ENCODE measurements around the gene ACTL10.
A peak's percentile ranks its signal among the peaks of the same experiment; 100 is the strongest.

The ACTL10 gene

GRCh38 chr20:33684533-33685327, 18.0 kb downstream of the ACTL10 start:
- peak overlapping the region; percentile 92 for H3K4me3 ChIP-seq (ENCODE audit: low read depth, low read length)
- TF ChIP-seq POLR2A (IDR thresholded peaks at IDR 0.05; ENCODE audit: extremely low read depth, insufficient read length) (no peak), MYC (IDR thresholded peaks at IDR 0.05; ENCODE audit: low read depth, low read length) (no peak), MAX (IDR thresholded peaks at IDR 0.05; ENCODE audit: low read depth, low read length) (no peak), CTCF (IDR thresholded peaks at IDR 0.05; ENCODE audit: low read depth, low read length) (no peak)
- DNase-seq (ENCODE audit: low read depth), result peak; percentile 33

GRCh38 chr20:33685328-33686099, 18.8 kb downstream of the ACTL10 start:
- peak; percentile 88 for DNase-seq (ENCODE audit: low read depth)
- peak overlapping the region; percentile 92 for H3K4me3 ChIP-seq (ENCODE audit: low read depth, low read length)
- TF ChIP-seq MAX (IDR thresholded peaks at IDR 0.05; ENCODE audit: low read depth, low read length) (no peak), CTCF (IDR thresholded peaks at IDR 0.05; ENCODE audit: low read depth, low read length) (no peak), MYC (IDR thresholded peaks at IDR 0.05; ENCODE audit: low read depth, low read length) (no peak; the same call in 1 of the 2 replicates), POLR2A (IDR thresholded peaks at IDR 0.05; ENCODE audit: extremely low read depth, insufficient read length) (no peak)

- DNase-seq (ENCODE audit: low read depth), result peak; percentile 98
- TF ChIP-seq CTCF (IDR thresholded peaks at IDR 0.05; ENCODE audit: low read depth, low read length) (no peak), POLR2A (IDR thresholded peaks at IDR 0.05; ENCODE audit: extremely low read depth, insufficient read length) (peak; percentile 66), MAX (IDR thresholded peaks at IDR 0.05; ENCODE audit: low read depth, low read length) (peak; percentile 78), MYC (IDR thresholded peaks at IDR 0.05; ENCODE audit: low read depth, low read length) (peak; percentile 87)
- peak within 1 kb of the TSS; percentile 92 for H3K4me3 ChIP-seq (ENCODE audit: low read depth, low read length)
Observed at GRCh38 chr20:33686100-33686983, 19.6 kb downstream of the ACTL10 start, which contains the start of gene E2F1. E2F1 (minus strand) TSS chr20:33686385; CDS start chr20:33686264, 121 bp downstream.

- H3K4me3 ChIP-seq (ENCODE audit: low read depth, low read length), result peak overlapping the region; percentile 43
- TF ChIP-seq MYC (IDR thresholded peaks at IDR 0.05; ENCODE audit: low read depth, low read length), result no peak
- TF ChIP-seq POLR2A (IDR thresholded peaks at IDR 0.05; ENCODE audit: extremely low read depth, insufficient read length), result no peak
- TF ChIP-seq CTCF (IDR thresholded peaks at IDR 0.05; ENCODE audit: low read depth, low read length), result no peak
- TF ChIP-seq MAX (IDR thresholded peaks at IDR 0.05; ENCODE audit: low read depth, low read length), result no peak
- peak; percentile 31 for DNase-seq (ENCODE audit: low read depth)
Observed at GRCh38 chr20:33686984-33687366, 20.2 kb downstream of the ACTL10 start.

- no peak; the same call in 1 of the 2 replicates for TF ChIP-seq MYC (IDR thresholded peaks at IDR 0.05; ENCODE audit: low read depth, low read length)
- peak; percentile 92 for TF ChIP-seq MAX (IDR thresholded peaks at IDR 0.05; ENCODE audit: low read depth, low read length)
- TF ChIP-seq POLR2A (IDR thresholded peaks at IDR 0.05; ENCODE audit: extremely low read depth, insufficient read length), result no peak
- H3K4me3 ChIP-seq (ENCODE audit: low read depth, low read length), result no peak overlapping the region
- peak; percentile 97 for DNase-seq (ENCODE audit: low read depth)
Observed at GRCh38 chr20:33687370-33687915, 20.7 kb downstream of the ACTL10 start.

All from NB4 (cell line).